HL-60 (cell line): ENCODE measurements around the gene DIPK2A.

Experiments
- DNase-seq, 2 experiments: peaks; one replicate each; pipeline ENCODE4 v3.0.0-alpha.2; 2010 to 2020; ENCODE audit warnings: low read depth in 1 of 2, low spot score in 1 of 2
- H3K27ac ChIP-seq: fragments of 250-450 bp; sonication (Bioruptor Pico); replicated peaks from 2 replicates; pipeline ENCODE4 v1.5.1; 2020; ENCODE audit warnings: mild to moderate bottlenecking, moderate library complexity
- H3K27me3 ChIP-seq: fragments of 250-450 bp; sonication (Bioruptor Pico); 2 replicates; pipeline ENCODE4 v1.5.1; 2021; ENCODE audit warnings: mild to moderate bottlenecking, moderate library complexity; ENCODE audit not compliant: insufficient read depth, poor library complexity, severe bottlenecking
- H3K4me3 ChIP-seq: replicated peaks from 2 replicates; pipeline ENCODE4 v1.5.1; 2011; ENCODE audit warnings: mild to moderate bottlenecking, control low read depth, low read length; ENCODE audit not compliant: insufficient read depth
- GABPA ChIP-seq: IDR thresholded peaks from 2 replicates; pipeline ENCODE4 v1.6.1; 2012; ENCODE audit warnings: low read depth
- POLR2AphosphoS5 ChIP-seq: IDR thresholded peaks from 2 replicates; pipeline ENCODE4 v1.6.1; 2012; ENCODE audit warnings: low read depth
- SPI1 ChIP-seq: IDR thresholded peaks from 2 replicates; pipeline ENCODE4 v1.6.1; 2012; ENCODE audit warnings: low read depth, mild to moderate bottlenecking, borderline replicate concordance
- TF ChIP-seq, protein P1 (sequence below): IDR thresholded peaks from 2 replicates; pipeline ENCODE4 v1.6.1; 2012; ENCODE audit warnings: low read depth; ENCODE audit not compliant: insufficient replicate concordance
- TF ChIP-seq, protein P2 (sequence below): IDR thresholded peaks from one replicate; pipeline ENCODE4 v1.5.1; 2011; ENCODE audit warnings: low read length, control low read depth, inconsistent platforms; ENCODE audit not compliant: insufficient read depth

Gene DIPK2A

DNA sequence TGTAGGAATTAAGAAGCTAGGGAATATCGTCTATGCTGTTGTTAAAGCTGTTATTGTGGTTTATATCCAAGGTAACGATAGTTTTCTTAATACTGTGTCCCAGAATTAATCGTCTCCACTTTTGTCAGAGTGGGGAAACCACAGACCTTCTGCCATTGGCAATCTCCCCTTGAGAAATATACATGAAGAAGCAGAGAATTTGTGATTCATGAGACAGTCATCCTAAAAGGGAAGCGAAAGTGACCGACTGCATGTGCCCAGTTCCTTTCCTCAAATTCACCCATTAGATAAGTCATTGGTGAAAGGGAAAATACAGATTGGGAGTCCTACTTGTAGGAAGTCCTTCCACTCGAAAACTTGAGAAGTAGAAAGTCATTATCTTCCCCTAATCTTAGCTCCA lies 26.6 kb downstream of the DIPK2A start:
- no peaks in the 10 kb centered on the region for H3K27me3 ChIP-seq
- peak; percentile 3 to 72 for DNase-seq
- 0 out of 2 replicates have a peak, but pooled peaks have one; percentile 22 for TF ChIP-seq SPI1
- TF ChIP-seq, protein P1, sequence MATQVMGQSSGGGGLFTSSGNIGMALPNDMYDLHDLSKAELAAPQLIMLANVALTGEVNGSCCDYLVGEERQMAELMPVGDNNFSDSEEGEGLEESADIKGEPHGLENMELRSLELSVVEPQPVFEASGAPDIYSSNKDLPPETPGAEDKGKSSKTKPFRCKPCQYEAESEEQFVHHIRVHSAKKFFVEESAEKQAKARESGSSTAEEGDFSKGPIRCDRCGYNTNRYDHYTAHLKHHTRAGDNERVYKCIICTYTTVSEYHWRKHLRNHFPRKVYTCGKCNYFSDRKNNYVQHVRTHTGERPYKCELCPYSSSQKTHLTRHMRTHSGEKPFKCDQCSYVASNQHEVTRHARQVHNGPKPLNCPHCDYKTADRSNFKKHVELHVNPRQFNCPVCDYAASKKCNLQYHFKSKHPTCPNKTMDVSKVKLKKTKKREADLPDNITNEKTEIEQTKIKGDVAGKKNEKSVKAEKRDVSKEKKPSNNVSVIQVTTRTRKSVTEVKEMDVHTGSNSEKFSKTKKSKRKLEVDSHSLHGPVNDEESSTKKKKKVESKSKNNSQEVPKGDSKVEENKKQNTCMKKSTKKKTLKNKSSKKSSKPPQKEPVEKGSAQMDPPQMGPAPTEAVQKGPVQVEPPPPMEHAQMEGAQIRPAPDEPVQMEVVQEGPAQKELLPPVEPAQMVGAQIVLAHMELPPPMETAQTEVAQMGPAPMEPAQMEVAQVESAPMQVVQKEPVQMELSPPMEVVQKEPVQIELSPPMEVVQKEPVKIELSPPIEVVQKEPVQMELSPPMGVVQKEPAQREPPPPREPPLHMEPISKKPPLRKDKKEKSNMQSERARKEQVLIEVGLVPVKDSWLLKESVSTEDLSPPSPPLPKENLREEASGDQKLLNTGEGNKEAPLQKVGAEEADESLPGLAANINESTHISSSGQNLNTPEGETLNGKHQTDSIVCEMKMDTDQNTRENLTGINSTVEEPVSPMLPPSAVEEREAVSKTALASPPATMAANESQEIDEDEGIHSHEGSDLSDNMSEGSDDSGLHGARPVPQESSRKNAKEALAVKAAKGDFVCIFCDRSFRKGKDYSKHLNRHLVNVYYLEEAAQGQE, result no peak
- no peak for TF ChIP-seq GABPA
- TF ChIP-seq, protein P2, sequence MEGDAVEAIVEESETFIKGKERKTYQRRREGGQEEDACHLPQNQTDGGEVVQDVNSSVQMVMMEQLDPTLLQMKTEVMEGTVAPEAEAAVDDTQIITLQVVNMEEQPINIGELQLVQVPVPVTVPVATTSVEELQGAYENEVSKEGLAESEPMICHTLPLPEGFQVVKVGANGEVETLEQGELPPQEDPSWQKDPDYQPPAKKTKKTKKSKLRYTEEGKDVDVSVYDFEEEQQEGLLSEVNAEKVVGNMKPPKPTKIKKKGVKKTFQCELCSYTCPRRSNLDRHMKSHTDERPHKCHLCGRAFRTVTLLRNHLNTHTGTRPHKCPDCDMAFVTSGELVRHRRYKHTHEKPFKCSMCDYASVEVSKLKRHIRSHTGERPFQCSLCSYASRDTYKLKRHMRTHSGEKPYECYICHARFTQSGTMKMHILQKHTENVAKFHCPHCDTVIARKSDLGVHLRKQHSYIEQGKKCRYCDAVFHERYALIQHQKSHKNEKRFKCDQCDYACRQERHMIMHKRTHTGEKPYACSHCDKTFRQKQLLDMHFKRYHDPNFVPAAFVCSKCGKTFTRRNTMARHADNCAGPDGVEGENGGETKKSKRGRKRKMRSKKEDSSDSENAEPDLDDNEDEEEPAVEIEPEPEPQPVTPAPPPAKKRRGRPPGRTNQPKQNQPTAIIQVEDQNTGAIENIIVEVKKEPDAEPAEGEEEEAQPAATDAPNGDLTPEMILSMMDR, result no peak
- no peak overlapping the region for H3K4me3 ChIP-seq
- H3K27ac ChIP-seq, result no peak overlapping the region

DNA sequence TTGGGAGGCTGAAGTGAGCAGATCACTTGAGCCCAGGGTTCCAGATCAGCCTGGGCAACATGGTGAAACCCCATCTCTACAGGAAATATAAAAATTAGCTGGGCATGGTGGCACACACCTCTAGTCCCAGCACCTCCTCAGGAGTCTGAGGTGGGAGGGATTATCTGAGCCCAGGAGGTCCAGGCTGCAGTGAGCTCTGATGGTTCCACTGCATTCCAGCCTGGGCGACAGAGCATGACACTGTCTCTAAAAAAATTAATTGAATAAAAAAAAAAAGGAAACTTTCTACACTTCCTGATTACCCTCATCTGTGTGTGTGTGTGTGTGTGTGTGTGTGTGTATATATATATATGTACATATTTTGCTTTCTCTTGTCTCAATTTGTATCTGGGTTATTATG lies 31.4 kb downstream of the DIPK2A start:
- no peak for DNase-seq
- no peak overlapping the region for H3K27ac ChIP-seq
- H3K27me3 ChIP-seq, result no peaks in the 10 kb centered on the region
- TF ChIP-seq GABPA (no peak), POLR2AphosphoS5 (no peak), SPI1 (no peak)
- TF ChIP-seq, protein P1, result no peak
- TF ChIP-seq, protein P2, result no peak
- H3K4me3 ChIP-seq, result no peak overlapping the region

DNA sequence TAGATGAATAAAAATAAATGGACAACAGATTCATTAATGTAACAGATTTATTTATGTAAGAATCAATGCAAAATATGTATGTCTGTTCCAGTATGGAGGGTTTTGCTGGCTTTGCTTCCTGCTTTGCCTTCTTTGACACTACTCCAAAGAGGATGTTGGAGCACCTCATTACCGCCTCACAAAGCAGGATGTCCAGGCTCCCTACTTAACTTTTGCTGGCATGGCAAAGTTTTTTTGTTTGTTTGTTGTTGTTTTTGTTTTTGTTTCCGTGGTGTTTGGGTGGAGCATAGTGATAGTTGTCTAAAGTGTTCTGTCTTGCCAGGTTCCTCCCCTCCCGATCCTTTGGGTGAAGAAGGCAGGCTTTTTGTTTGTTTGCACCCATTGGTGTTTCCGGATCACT lies 38.7 kb downstream of the DIPK2A start:
- Histone ChIP-seq H3K4me3 (no peak overlapping the region), H3K27ac (no peak overlapping the region), H3K27me3 (no peaks in the 10 kb centered on the region)
- DNase-seq, result no peak
- TF ChIP-seq SPI1 (no peak), GABPA (no peak), POLR2AphosphoS5 (no peak)
- TF ChIP-seq, protein P2, result no peak

DNA sequence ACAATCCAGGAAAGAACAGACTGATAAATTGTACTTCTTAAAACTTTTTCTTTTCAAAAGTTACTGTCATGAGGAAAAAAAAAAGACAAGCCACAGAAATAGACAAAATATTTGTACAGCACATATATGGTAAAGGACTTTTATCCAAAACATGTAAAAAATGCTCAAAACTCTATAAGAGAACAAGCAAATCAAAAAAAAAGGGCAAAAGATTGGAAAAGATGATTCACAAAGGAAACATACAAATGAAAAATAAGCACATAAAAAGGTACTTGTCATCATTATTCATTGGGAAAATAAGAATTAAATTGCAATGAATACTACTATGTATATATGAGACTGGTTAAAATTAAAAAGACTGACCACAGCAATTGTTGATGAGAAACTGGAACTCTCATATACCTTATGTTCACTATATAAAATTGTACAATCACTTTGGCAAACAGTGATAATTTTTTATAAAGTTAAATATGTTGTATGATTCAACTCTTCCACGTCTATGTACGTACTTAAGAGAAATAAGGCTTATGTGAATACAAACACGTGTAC lies 39.7 kb downstream of the DIPK2A start:
- H3K27me3 ChIP-seq, result no peaks in the 10 kb centered on the region
- H3K4me3 ChIP-seq, result no peak overlapping the region
- DNase-seq, result no peak
- H3K27ac ChIP-seq, result no peak overlapping the region
- TF ChIP-seq, protein P1, result no peak
- TF ChIP-seq SPI1 (no peak), POLR2AphosphoS5 (no peak), GABPA (no peak)
- TF ChIP-seq, protein P2, result no peak
